NOMO-1 (cell line): ENCODE results near the gene VAV2.
"Not testable (repeated sequence)": the region's sequence is repeated elsewhere in the genome, so short reads cannot be mapped to it uniquely, and the experiment has no call there.

Experiments
- DNase-seq, 2 experiments: peaks; one replicate each; lab custom pipeline; 2025; ENCODE audit not compliant: unreplicated experiment in 2 of 2; lab: John Stamatoyannopoulos, UW

Gene VAV2

GRCh38 chr9:133901184-133901835 lies 90.8 kb downstream of the VAV2 start:
- DNase-seq, result no peak

- no peak for DNase-seq
These were observed 94.4 kb downstream of the VAV2 start for GRCh38 chr9:133897675-133898074.

GRCh38 chr9:133896007-133896406 lies 96.1 kb downstream of the VAV2 start:
- DNase-seq, result not testable (repeated sequence)

- DNase-seq, result no peak
These were observed 96.8 kb downstream of the VAV2 start for GRCh38 chr9:133895335-133895734.

GRCh38 chr9:133894377-133895321 lies 97.5 kb downstream of the VAV2 start:
- no peak for DNase-seq

- no peak for DNase-seq
These were observed 98.7 kb downstream of the VAV2 start for GRCh38 chr9:133893191-133893994.

GRCh38 chr9:133892193-133892920 lies 99.8 kb downstream of the VAV2 start:
- DNase-seq, result no peak

GRCh38 chr9:133891741-133892140 lies 100.4 kb downstream of the VAV2 start:
- no peak for DNase-seq

- no peak for DNase-seq
These were observed 101.5 kb downstream of the VAV2 start for GRCh38 chr9:133890583-133890982.

GRCh38 chr9:133889584-133890301 lies 102.4 kb downstream of the VAV2 start:
- DNase-seq, result no peak

- no peak for DNase-seq
These were observed 103.2 kb downstream of the VAV2 start for GRCh38 chr9:133888809-133889491.

GRCh38 chr9:133888048-133888808 lies 103.9 kb downstream of the VAV2 start:
- DNase-seq, result no peak

GRCh38 chr9:133887540-133888047 lies 104.5 kb downstream of the VAV2 start:
- no peak for DNase-seq

GRCh38 chr9:133886563-133887501 lies 105.3 kb downstream of the VAV2 start:
- no peak for DNase-seq

GRCh38 chr9:133884907-133885744 lies 107.0 kb downstream of the VAV2 start:
- DNase-seq, result no peak
